H1 (cell line): ENCODE data around the gene DIP2C. TPM values are rescaled to one million over a fixed set of nuclear protein-coding genes. Genes with fewer than 3 reads are reported as not detected.

Source experiments
- CTCF ChIA-PET: fragments of 300-600 bp; sonication (Branson Sonifier 250); formaldehyde crosslinking; loops from one replicate; lab custom pipeline; 2021; ENCODE audit not compliant: partially characterized antibody; lab: Charles Lee
- POLR2A ChIA-PET: fragments of 300-600 bp; sonication (Branson Sonifier 250); formaldehyde crosslinking; loops from one replicate; lab custom pipeline; 2021; ENCODE audit warnings: inconsistent platforms; ENCODE audit not compliant: partially characterized antibody; lab: Charles Lee
- DNase-seq, 2 experiments: peaks; one replicate each; pipeline versions ENCODE4 v3.0.0 to v3.0.0-alpha.2; 2010 to 2022; ENCODE audit warnings: low spot score in 2 of 2, low read depth in 1 of 2, mixed read lengths in 1 of 2
- FAIRE-seq: peaks from 2 replicates; lab custom pipeline; 2011; peaks lifted over from hg19 to GRCh38; lab: Jason Lieb, UNC
- H2AFZ ChIP-seq: 2 replicates; pipeline ENCODE4 v1.8.1; 2012; ENCODE audit warnings: low read length, inconsistent platforms
- H2AK5ac ChIP-seq: 2 replicates; pipeline ENCODE4 v1.6.1; 2013; ENCODE audit warnings: low read depth, low read length
- H2BK120ac ChIP-seq: replicated peaks from 2 replicates; pipeline ENCODE3; 2013; ENCODE audit warnings: low read depth, low read length, inconsistent platforms
- H2BK12ac ChIP-seq: 2 replicates; pipeline ENCODE4 v1.6.1; 2013; ENCODE audit warnings: low read depth, low read length
- H2BK15ac ChIP-seq: 2 replicates; pipeline ENCODE4 v1.6.1; 2013; ENCODE audit warnings: low read length
- H2BK20ac ChIP-seq: 2 replicates; pipeline ENCODE4 v1.6.1; 2013; ENCODE audit warnings: low read length
- H2BK5ac ChIP-seq: 2 replicates; pipeline ENCODE4 v1.6.1; 2013; ENCODE audit warnings: low read depth, low read length
- H3K14ac ChIP-seq: 2 replicates; pipeline ENCODE4 v1.6.1; 2013; ENCODE audit warnings: inconsistent platforms; ENCODE audit not compliant: insufficient read length
- H3K18ac ChIP-seq: 2 replicates; pipeline ENCODE4 v1.6.1; 2013; ENCODE audit warnings: low read length; ENCODE audit errors: extremely low read depth
- H3K23ac ChIP-seq: 2 replicates; pipeline ENCODE4 v1.6.1; 2013; ENCODE audit warnings: inconsistent platforms; ENCODE audit not compliant: insufficient read length
- H3K23me2 ChIP-seq: 2 replicates; pipeline ENCODE4 v1.6.1; 2013; ENCODE audit warnings: low read depth, low read length
- H3K27ac ChIP-seq: 2 replicates; pipeline ENCODE4 v1.6.1; 2011; ENCODE audit warnings: low read depth, low read length, inconsistent platforms
- H3K27me3 ChIP-seq, 4 experiments: replicated peaks in 1 of 4; 1 replicate in 1 of 4; 2 replicates in 3 of 4; pipeline versions ENCODE4 v1.6.1 to v1.8.1; 2011 to 2013; ENCODE audit warnings: low read length in 3 of 4, mild to moderate bottlenecking in 3 of 4, inconsistent platforms in 2 of 4, mixed read lengths in 2 of 4, moderate library complexity in 1 of 4; ENCODE audit not compliant: control insufficient read depth in 3 of 4, insufficient read depth in 3 of 4; ENCODE audit errors: extremely low read depth in 1 of 4
- H3K36me3 ChIP-seq, 4 experiments: 2 replicates each; pipeline versions ENCODE4 v1.6.1 to v1.8.1; 2011 to 2013; ENCODE audit warnings: mild to moderate bottlenecking in 4 of 4, low read length in 3 of 4, moderate library complexity in 2 of 4, control low read depth in 1 of 4, inconsistent platforms in 1 of 4; ENCODE audit not compliant: insufficient read depth in 4 of 4, control insufficient read depth in 2 of 4
- H3K4ac ChIP-seq: replicated peaks from 2 replicates; pipeline ENCODE3; 2013; ENCODE audit warnings: low read length, low read depth, mixed read lengths, inconsistent platforms; ENCODE audit not compliant: insufficient read length
- H3K4me1 ChIP-seq, 4 experiments: replicated peaks in 1 of 4; 1 replicate in 1 of 4; 2 replicates in 3 of 4; pipeline versions ENCODE4 v1.6.1 to v1.8.1; 2011 to 2013; ENCODE audit warnings: low read length in 3 of 4, inconsistent platforms in 2 of 4, mixed read lengths in 1 of 4; ENCODE audit not compliant: insufficient read depth in 4 of 4, control insufficient read depth in 3 of 4
- H3K4me2 ChIP-seq, 2 experiments: 2 replicates each; pipeline versions ENCODE4 v1.6.1 to v1.8.1; 2011 to 2013; ENCODE audit warnings: low read depth in 2 of 2, low read length in 2 of 2, control low read depth in 1 of 2, inconsistent platforms in 1 of 2, mild to moderate bottlenecking in 1 of 2; ENCODE audit not compliant: insufficient read depth in 1 of 2
- H3K4me3 ChIP-seq, 4 experiments: fragments of 200-600, 300-600 bp in 1 of 4; sonication (generic), shearing (Covaris generic), sonication (Bioruptor Twin) in 1 of 4; 2 replicates each; pipeline versions ENCODE4 v1.5.1 to v1.8.1; 2011 to 2016; ENCODE audit warnings: low read length in 4 of 4, low read depth in 3 of 4, control low read depth in 2 of 4, inconsistent platforms in 2 of 4, mild to moderate bottlenecking in 2 of 4, mixed read lengths in 1 of 4, moderate library complexity in 1 of 4; ENCODE audit not compliant: insufficient read depth in 2 of 4; ENCODE audit errors: extremely low read depth in 1 of 4
- H3K56ac ChIP-seq: replicated peaks from 2 replicates; pipeline ENCODE3; 2013; ENCODE audit warnings: low read depth, mild to moderate bottlenecking, mixed read lengths, low read length, inconsistent platforms; ENCODE audit not compliant: insufficient read length
- H3K79me1 ChIP-seq: 2 replicates; pipeline ENCODE4 v1.6.1; 2013; ENCODE audit warnings: low read depth, low read length, control low read depth
- H3K79me2 ChIP-seq, 2 experiments: 2 replicates each; pipeline versions ENCODE4 v1.6.1 to v1.8.1; 2012 to 2013; ENCODE audit warnings: low read length in 2 of 2, mild to moderate bottlenecking in 2 of 2, inconsistent platforms in 1 of 2; ENCODE audit not compliant: insufficient read depth in 2 of 2, control insufficient read depth in 1 of 2
- H3K9ac ChIP-seq, 4 experiments: replicated peaks in 1 of 4; 1 replicate in 1 of 4; 2 replicates in 3 of 4; pipeline versions ENCODE4 v1.6.1 to v1.8.1; 2011 to 2013; ENCODE audit warnings: low read depth in 3 of 4, low read length in 3 of 4, control low read depth in 2 of 4, mild to moderate bottlenecking in 2 of 4, moderate library complexity in 2 of 4, inconsistent platforms in 1 of 4; ENCODE audit errors: extremely low read depth in 1 of 4
- H3K9me3 ChIP-seq, 2 experiments: 2 replicates each; pipeline versions ENCODE4 v1.6.1 to v1.8.1; 2012 to 2013; ENCODE audit warnings: mild to moderate bottlenecking in 2 of 2, moderate library complexity in 2 of 2, control low read depth in 1 of 2, inconsistent platforms in 1 of 2, low read depth in 1 of 2, low read length in 1 of 2, mixed read lengths in 1 of 2; ENCODE audit not compliant: insufficient read depth in 2 of 2
- H4K20me1 ChIP-seq, 2 experiments: replicated peaks in 1 of 2; 2 replicates each; pipeline versions ENCODE3 to v1.8.1; 2011 to 2013; ENCODE audit warnings: inconsistent platforms in 2 of 2, low read length in 2 of 2, mild to moderate bottlenecking in 1 of 2; ENCODE audit not compliant: insufficient read depth in 2 of 2, control insufficient read depth in 1 of 2
- H4K5ac ChIP-seq: 2 replicates; pipeline ENCODE4 v1.6.1; 2013; ENCODE audit warnings: low read length, low read depth, mixed read lengths, inconsistent platforms; ENCODE audit not compliant: insufficient read length
- H4K8ac ChIP-seq: 2 replicates; pipeline ENCODE4 v1.8.0; 2013; ENCODE audit warnings: mild to moderate bottlenecking, moderate library complexity, low read length, inconsistent platforms; ENCODE audit not compliant: insufficient read depth; ENCODE audit errors: extremely low read depth
- H4K91ac ChIP-seq: replicated peaks from 2 replicates; pipeline ENCODE3; 2013; ENCODE audit warnings: low read length, mixed read lengths, inconsistent platforms; ENCODE audit not compliant: insufficient read length
- NANOG ChIP-seq: IDR thresholded peaks from 2 replicates; pipeline ENCODE4 v1.6.1; 2011; ENCODE audit warnings: low read length, low read depth, mild to moderate bottlenecking, inconsistent platforms; ENCODE audit not compliant: insufficient read depth, poor library complexity, severe bottlenecking
- WGBS, 2 experiments: shearing (Covaris generic) in 1 of 2; methylation state at CpG; one replicate each; pipeline versions ENCODE4 v1.1.6 to v1.1.7; 2013 to 2015; ENCODE audit warnings: low lambda C conversion rate in 2 of 2, mixed read lengths in 2 of 2, inconsistent platforms in 1 of 2, low coverage in 1 of 2, missing lambda C conversion rate in 1 of 2; ENCODE audit not compliant: insufficient replicate concordance in 2 of 2, insufficient coverage in 1 of 2, insufficient read length in 1 of 2; ENCODE audit errors: extremely low coverage in 1 of 2, missing lambda C conversion rate in 1 of 2; 5-methylcytosine and 5-hydroxymethylcytosine counted together
- polyA plus RNA-seq, 7 experiments: library from polyadenylated mRNA; depleted of rRNA in 3 of 7; stranded (reverse) in 5 of 7; unstranded in 2 of 7; fragments of >200 nt in 5 of 7; fragments of 200-250 nt in 2 of 7; gene quantifications; 1 replicate in 5 of 7; 2 replicates in 1 of 7; 4 replicates in 1 of 7; pipeline versions ENCODE4 v1.2.1 to v1.2.3, GENCODE V29; 2011 to 2013; ENCODE audit warnings: missing spikeins in 2 of 7, mixed read lengths in 2 of 7
- total RNA-seq: library from RNA; stranded (reverse); fragmentation: NEBNext Ultra II Directional; extraction: Animal tissue kit (Norgen Biotek cat#: 25700); gene quantifications from 2 replicates; pipeline ENCODE4 v1.2.1, GENCODE V29; 2021
- TF ChIP-seq, protein P1 (sequence below): IDR thresholded peaks from 2 replicates; pipeline ENCODE4 v1.6.1; 2012; ENCODE audit warnings: inconsistent platforms

Gene DIP2C
- total and polyA plus RNA-seq, 2 of the 8 experiments (the other 6 are each of a cell fraction or from before 2014, with no cell fraction given): 3.8 to 9.3 TPM

DNA sequence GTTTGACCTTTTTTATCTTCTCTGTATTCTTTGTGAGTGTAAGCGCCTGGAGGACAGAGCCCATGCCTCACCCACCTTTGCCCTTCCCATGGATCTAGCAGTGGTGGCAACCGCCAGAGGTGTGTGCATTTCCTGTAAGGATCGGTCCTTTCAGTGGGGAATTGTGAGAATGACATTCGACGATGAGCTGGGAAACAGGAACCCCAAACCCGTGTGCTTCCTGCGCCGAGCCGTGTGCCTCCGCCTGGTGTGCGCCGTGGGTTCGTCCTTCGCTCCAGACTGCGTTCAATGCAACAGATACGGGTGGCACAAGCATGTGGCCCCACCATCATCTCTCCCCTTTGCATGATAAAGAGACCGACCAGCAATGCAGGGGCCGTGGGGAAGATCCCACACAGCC, 1.7 kb upstream of the DIP2C start:
- Histone ChIP-seq H3K27ac (no peak overlapping the region), H3K79me2 (peaks cover 0 to 20% of the 10 kb centered on the region in 2 experiments; a peak in 2 of 4 replicates), H3K36me3 (no peaks in the 10 kb centered on the region), H4K20me1 (peaks cover 6 to 10% of the 10 kb centered on the region in 2 experiments), H3K9ac (no peak overlapping the region), H3K4me2 (no peak overlapping the region), H4K5ac (no peak overlapping the region), H3K23ac (no peak overlapping the region), H3K9me3 (no peaks in the 10 kb centered on the region), H2BK5ac (no peak overlapping the region), H2BK120ac (no peak overlapping the region), H4K91ac (no peak overlapping the region), H3K18ac (no peak overlapping the region), H3K4me3 (no peak overlapping the region), H2AFZ (no peak overlapping the region), H3K14ac (no peak overlapping the region), H2BK12ac (no peak overlapping the region), H2BK15ac (no peak overlapping the region), H3K4ac (no peak overlapping the region), H3K79me1 (peaks cover 5% of the 10 kb centered on the region), H3K56ac (no peak overlapping the region), H2AK5ac (0 out of 2 replicates have a peak overlapping the region, but pooled peaks have one; percentile 34), H3K4me1 (peaks cover 0 to 7% (median 3%) of the 10 kb centered on the region in 4 experiments; a peak in 3 of 7 replicates), H4K8ac (no peak overlapping the region), H3K23me2 (peaks cover 8% of the 10 kb centered on the region; the same call in 1 of the 2 replicates), H2BK20ac (no peak overlapping the region), H3K27me3 (peaks cover 0 to 12% (median 7%) of the 10 kb centered on the region in 4 experiments; a peak in 3 of 7 replicates)
- DNase-seq (no peak), FAIRE-seq (no peak)
- CTCF ChIA-PET: interaction anchor here (1.2 kb wide), 1 partner anchor 97 kb away, joined by 3 read pairs; no protein-coding TSS in a partner anchor
- 93% methylated on average over 18 of the region's 18 CpGs; no CpG with 5 or more reads in 1 of the 2 experiments for WGBS, 2 experiments
- POLR2A ChIA-PET: no interaction called here
- TF ChIP-seq, protein P1, sequence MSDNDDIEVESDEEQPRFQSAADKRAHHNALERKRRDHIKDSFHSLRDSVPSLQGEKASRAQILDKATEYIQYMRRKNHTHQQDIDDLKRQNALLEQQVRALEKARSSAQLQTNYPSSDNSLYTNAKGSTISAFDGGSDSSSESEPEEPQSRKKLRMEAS: no peak
- TF ChIP-seq NANOG: no peak
